ENCODE measurements around the gene SLC43A3.

- TF ChIP-seq, protein P1, sequence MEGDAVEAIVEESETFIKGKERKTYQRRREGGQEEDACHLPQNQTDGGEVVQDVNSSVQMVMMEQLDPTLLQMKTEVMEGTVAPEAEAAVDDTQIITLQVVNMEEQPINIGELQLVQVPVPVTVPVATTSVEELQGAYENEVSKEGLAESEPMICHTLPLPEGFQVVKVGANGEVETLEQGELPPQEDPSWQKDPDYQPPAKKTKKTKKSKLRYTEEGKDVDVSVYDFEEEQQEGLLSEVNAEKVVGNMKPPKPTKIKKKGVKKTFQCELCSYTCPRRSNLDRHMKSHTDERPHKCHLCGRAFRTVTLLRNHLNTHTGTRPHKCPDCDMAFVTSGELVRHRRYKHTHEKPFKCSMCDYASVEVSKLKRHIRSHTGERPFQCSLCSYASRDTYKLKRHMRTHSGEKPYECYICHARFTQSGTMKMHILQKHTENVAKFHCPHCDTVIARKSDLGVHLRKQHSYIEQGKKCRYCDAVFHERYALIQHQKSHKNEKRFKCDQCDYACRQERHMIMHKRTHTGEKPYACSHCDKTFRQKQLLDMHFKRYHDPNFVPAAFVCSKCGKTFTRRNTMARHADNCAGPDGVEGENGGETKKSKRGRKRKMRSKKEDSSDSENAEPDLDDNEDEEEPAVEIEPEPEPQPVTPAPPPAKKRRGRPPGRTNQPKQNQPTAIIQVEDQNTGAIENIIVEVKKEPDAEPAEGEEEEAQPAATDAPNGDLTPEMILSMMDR (IDR thresholded peaks at IDR 0.05): no peak
- no peak for TF ChIP-seq ZFX (IDR thresholded peaks at IDR 0.05; ENCODE audit: borderline replicate concordance)
These were observed 13.2 kb downstream of the SLC43A3 start for GRCh38 chr11:57413681-57414080.

All from 22Rv1 (cell line).